Vagina (tissue), 2 donors: ENCODE measurements around the gene CACNA2D1. TPM values are rescaled to one million over a fixed set of nuclear protein-coding genes. Genes with fewer than 3 reads are reported as not detected.

Source experiments
- DNase-seq, 2 donors: peaks; one replicate each; pipeline ENCODE4 v3.0.0-alpha.2; 2017; ENCODE audit errors: extremely low spot score in 2 of 2
- H3K27ac ChIP-seq: fragments of 200-600 bp; sonication (generic); one replicate; pipeline ENCODE4 v1.5.1; 2019
- H3K27me3 ChIP-seq: fragments of 200-600 bp; sonication (generic); one replicate; pipeline ENCODE4 v1.5.1; 2019
- H3K36me3 ChIP-seq, 2 donors: fragments of 200-600 bp; sonication (generic); one replicate each; pipeline ENCODE4 v1.5.1; 2017 to 2019
- H3K4me1 ChIP-seq: fragments of 200-600 bp; sonication (generic); one replicate; pipeline ENCODE4 v1.5.1; 2019
- H3K4me3 ChIP-seq, 2 donors: fragments of 200-600 bp; sonication (generic); 1 replicate in 1 of 2; 2 replicates in 1 of 2; pipeline ENCODE4 v1.5.1; 2016 to 2019
- H3K9me3 ChIP-seq: fragments of 200-600 bp; sonication (generic); one replicate; pipeline ENCODE4 v1.5.1; 2019
- POLR2A ChIP-seq, 2 donors: fragments of 450-650 bp; IDR thresholded peaks; one replicate each; pipeline ENCODE4 v1.6.1; 2017; ENCODE audit warnings: antibody characterized with exemption in 2 of 2, mild to moderate bottlenecking in 2 of 2, moderate library complexity in 2 of 2
- POLR2AphosphoS5 ChIP-seq, 2 donors: sonication (generic); formaldehyde crosslinking; IDR thresholded peaks; one replicate each; pipeline ENCODE4 v1.9.0; 2017; ENCODE audit warnings: antibody characterized with exemption in 2 of 2, mild to moderate bottlenecking in 2 of 2, low read depth in 1 of 2; ENCODE audit not compliant: insufficient read depth in 1 of 2
- intact Hi-C: fragments of 100-400 bp; cut with DNase I; formaldehyde crosslinking; loops from one replicate; pipeline ENCODE4 v1.15.1; 2023
- total RNA-seq: library from RNA; depleted of rRNA; stranded (reverse); fragments of >200 nt; gene quantifications from one replicate; pipeline ENCODE4 v1.2.3, GENCODE V29; 2016
- TF ChIP-seq, protein P1 (sequence below), 3 experiments: fragments of 450-650 bp in 2 of 3; fragments of 200-600 bp in 1 of 3; sonication (generic) in 1 of 3; IDR thresholded peaks; one replicate each; pipeline ENCODE4 v1.5.1; 2017 to 2019; ENCODE audit warnings: antibody characterized with exemption in 3 of 3, mild to moderate bottlenecking in 2 of 3, moderate library complexity in 2 of 3

The CACNA2D1 gene
- total RNA-seq, 1 donor from 2014 or later: 16.9 TPM

DNA sequence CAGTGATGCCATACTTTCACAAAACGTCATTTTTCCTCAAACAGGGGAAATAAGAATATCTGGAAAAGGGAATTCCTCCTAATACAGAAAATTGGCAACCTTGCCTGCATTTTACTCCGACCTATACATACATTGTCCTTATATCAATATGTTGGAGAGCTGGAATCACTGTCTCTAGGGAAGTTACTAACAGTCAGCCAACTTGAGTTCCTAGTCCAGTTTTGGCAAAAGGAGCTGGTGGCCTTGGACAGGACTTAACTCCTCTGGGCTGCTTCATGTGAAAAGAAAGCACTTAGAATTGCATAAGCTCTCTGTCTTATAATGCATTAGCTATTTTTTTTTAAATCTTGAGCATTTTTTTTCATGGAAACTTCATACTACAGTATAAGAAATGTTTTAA is 499.5 kb downstream of the CACNA2D1 start:
- Histone ChIP-seq H3K27ac (no peak overlapping the region), H3K4me1 (no peaks in the 10 kb centered on the region), H3K36me3 (no peaks in the 10 kb centered on the region), H3K27me3 (no peaks in the 10 kb centered on the region), H3K4me3 (no peak overlapping the region), H3K9me3 (no peaks in the 10 kb centered on the region)
- TF ChIP-seq, protein P1, sequence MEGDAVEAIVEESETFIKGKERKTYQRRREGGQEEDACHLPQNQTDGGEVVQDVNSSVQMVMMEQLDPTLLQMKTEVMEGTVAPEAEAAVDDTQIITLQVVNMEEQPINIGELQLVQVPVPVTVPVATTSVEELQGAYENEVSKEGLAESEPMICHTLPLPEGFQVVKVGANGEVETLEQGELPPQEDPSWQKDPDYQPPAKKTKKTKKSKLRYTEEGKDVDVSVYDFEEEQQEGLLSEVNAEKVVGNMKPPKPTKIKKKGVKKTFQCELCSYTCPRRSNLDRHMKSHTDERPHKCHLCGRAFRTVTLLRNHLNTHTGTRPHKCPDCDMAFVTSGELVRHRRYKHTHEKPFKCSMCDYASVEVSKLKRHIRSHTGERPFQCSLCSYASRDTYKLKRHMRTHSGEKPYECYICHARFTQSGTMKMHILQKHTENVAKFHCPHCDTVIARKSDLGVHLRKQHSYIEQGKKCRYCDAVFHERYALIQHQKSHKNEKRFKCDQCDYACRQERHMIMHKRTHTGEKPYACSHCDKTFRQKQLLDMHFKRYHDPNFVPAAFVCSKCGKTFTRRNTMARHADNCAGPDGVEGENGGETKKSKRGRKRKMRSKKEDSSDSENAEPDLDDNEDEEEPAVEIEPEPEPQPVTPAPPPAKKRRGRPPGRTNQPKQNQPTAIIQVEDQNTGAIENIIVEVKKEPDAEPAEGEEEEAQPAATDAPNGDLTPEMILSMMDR (IDR thresholded peaks at IDR 0.05): no peak
- TF ChIP-seq POLR2AphosphoS5 (IDR thresholded peaks at IDR 0.05; ENCODE audit: insufficient read depth in 1 of 2, low read depth in 1 of 2) (no peak), POLR2A (IDR thresholded peaks at IDR 0.05) (no peak)
- intact Hi-C loops: no loop called here
- no peak for DNase-seq

DNA sequence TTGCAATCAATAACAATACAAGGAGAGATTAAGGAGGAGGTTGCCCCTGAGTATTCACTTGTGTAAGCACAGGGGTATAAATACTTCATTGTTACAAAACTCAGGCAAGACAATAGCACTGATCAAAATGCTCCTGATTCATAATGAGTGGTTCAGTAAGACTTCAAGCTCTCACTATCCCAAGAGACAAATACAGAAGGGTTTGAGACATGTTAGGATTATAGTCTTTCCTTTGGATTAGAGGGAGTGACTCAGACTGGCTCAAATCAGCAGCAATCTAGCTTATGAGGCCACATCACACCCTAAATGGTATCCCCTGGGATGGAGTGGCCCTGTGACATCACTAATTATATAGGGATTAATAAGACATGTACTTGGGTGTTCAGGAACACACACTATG is 506.5 kb downstream of the CACNA2D1 start:
- H3K4me1 ChIP-seq: no peaks in the 10 kb centered on the region
- DNase-seq: no peak
- intact Hi-C loops: no loop called here
- H3K27me3 ChIP-seq: no peaks in the 10 kb centered on the region
- no peak overlapping the region for H3K4me3 ChIP-seq
- H3K9me3 ChIP-seq: no peaks in the 10 kb centered on the region
- H3K36me3 ChIP-seq: no peaks in the 10 kb centered on the region
- TF ChIP-seq POLR2AphosphoS5 (IDR thresholded peaks at IDR 0.05; ENCODE audit: insufficient read depth in 1 of 2, low read depth in 1 of 2): no peak
- TF ChIP-seq, protein P1 (IDR thresholded peaks at IDR 0.05): no peak
- TF ChIP-seq POLR2A (IDR thresholded peaks at IDR 0.05): no peak
- no peak overlapping the region for H3K27ac ChIP-seq

DNA sequence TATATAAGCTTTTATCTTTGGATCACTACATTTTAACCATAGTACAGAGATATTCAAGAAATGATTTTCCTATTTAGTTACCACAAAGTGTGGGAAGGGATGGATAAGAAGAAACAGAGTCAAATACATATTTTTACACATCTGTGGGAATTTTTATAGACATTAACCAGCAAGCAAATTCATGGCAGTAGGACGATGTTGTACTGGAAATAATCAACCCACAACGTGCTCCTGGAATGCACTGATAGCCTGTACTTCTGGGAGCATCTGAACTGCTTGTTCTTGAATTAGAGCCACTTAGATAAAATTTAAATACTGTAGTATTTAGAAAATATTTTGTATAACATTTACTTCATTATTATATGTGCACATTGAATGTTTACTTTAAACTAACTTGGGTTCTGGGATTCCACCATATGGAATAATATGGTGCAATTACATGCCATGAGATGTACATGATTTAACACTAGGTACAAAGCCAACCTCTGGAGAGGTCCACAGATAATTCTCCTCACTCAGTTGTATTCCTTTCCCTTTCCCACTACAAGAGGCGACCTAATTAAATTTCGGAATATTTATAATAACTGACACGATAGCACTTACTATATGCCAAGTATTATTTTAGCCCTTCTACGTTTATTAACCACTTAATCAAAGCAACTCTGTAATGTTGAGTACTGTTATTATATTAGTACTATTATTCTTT is 508.8 kb downstream of the CACNA2D1 start:
- TF ChIP-seq POLR2AphosphoS5 (IDR thresholded peaks at IDR 0.05; ENCODE audit: insufficient read depth in 1 of 2, low read depth in 1 of 2) (no peak), POLR2A (IDR thresholded peaks at IDR 0.05) (no peak)
- TF ChIP-seq, protein P1 (IDR thresholded peaks at IDR 0.05): no peak
- H3K9me3 ChIP-seq: no peaks in the 10 kb centered on the region
- intact Hi-C loops: no loop called here

DNA sequence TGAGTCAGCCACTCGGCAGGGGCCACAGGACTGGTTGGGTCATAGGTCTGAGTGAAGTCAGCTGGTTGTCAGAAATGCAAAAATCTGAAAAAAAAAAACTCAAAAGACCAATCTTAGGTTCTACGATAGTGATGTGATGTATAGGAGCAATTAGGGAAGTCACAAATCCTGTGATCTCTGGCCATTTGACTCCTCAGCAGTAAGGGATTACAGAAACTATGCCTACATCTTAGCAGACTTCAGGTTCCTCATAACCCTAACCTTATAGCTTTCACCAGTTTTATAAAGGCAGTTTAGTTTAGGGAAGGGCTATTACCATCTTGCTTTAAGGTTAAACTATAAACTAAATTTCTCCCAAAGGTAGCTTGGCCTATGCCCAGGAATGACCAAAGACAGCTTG is 510.6 kb downstream of the CACNA2D1 start:
- Histone ChIP-seq H3K4me1 (no peaks in the 10 kb centered on the region), H3K27ac (no peak overlapping the region), H3K4me3 (no peak overlapping the region), H3K36me3 (no peaks in the 10 kb centered on the region), H3K27me3 (no peaks in the 10 kb centered on the region), H3K9me3 (no peaks in the 10 kb centered on the region)
- intact Hi-C loops: no loop called here
- TF ChIP-seq POLR2A (IDR thresholded peaks at IDR 0.05) (no peak), POLR2AphosphoS5 (IDR thresholded peaks at IDR 0.05; ENCODE audit: insufficient read depth in 1 of 2, low read depth in 1 of 2) (no peak)
- TF ChIP-seq, protein P1 (IDR thresholded peaks at IDR 0.05): no peak
- DNase-seq: no peak

More for the DNA sequence above, 508.8 kb downstream of the CACNA2D1 start:
- no peak overlapping the region for H3K4me3 ChIP-seq
- no peaks in the 10 kb centered on the region for H3K27me3 ChIP-seq
- H3K27ac ChIP-seq: no peak overlapping the region
- no peaks in the 10 kb centered on the region for H3K36me3 ChIP-seq
- H3K4me1 ChIP-seq: no peaks in the 10 kb centered on the region
- no peak for DNase-seq

DNA sequence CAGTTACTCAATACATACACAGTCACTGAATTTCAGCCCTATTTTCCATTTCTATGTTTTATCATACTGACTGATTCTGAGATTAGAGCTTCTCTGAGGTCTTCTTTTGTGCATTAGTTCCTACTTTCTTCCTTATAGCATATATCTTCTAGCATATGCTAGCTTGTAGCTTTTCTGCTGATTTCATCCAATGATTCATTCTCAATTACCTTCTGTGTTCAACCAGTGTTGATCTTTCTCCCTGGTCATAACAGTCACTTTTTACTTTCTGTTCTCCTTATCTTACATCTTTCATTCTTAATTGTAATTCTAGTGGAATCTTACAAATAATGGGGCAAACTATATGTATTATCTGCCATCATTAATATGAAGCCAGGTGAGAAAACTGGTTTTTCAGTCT is 514.2 kb downstream of the CACNA2D1 start:
- no peaks in the 10 kb centered on the region for H3K36me3 ChIP-seq
- intact Hi-C loops: no loop called here
- no peaks in the 10 kb centered on the region for H3K27me3 ChIP-seq
- TF ChIP-seq, protein P1 (IDR thresholded peaks at IDR 0.05): no peak
- TF ChIP-seq POLR2A (IDR thresholded peaks at IDR 0.05) (no peak), POLR2AphosphoS5 (IDR thresholded peaks at IDR 0.05; ENCODE audit: insufficient read depth in 1 of 2, low read depth in 1 of 2) (no peak)
- no peaks in the 10 kb centered on the region for H3K9me3 ChIP-seq
- no peak for DNase-seq
- H3K27ac ChIP-seq: no peak overlapping the region
- no peaks in the 10 kb centered on the region for H3K4me1 ChIP-seq
- H3K4me3 ChIP-seq: no peak overlapping the region
